Activated B cell treated with CpG ODN at 0.5 μM for 24 hours (primary cell): ENCODE results near the gene BICC1. TPM values are rescaled to one million over a fixed set of nuclear protein-coding genes. Genes with fewer than 3 reads are reported as not detected.

ENCODE experiments used
- ATAC-seq: fragments of 200-7000 bp; cut with Tn5 transposase; one replicate; pipeline ENCODE4 v1.10.0; 2021; ENCODE audit warnings: low read depth, mild to moderate bottlenecking, moderate library complexity
- CTCF ChIA-PET: fragments of 350-600 bp; sonication (Branson Sonifier 250); formaldehyde crosslinking; loops from one replicate; lab custom pipeline; 2021; ENCODE audit warnings: antibody characterized with exemption; lab: Charles Lee
- POLR2A ChIA-PET: fragments of 350-600 bp; sonication (Branson Sonifier 250); formaldehyde crosslinking; loops from one replicate; lab custom pipeline; 2021; ENCODE audit warnings: antibody characterized with exemption; lab: Charles Lee
- DNase-seq: peaks from one replicate; pipeline ENCODE4 v3.0.0; 2022
- H3K27ac Mint-ChIP-seq: one replicate; pipeline ENCODE4 v1.8.0; 2020; ENCODE audit warnings: mixed read lengths
- H3K27me3 Mint-ChIP-seq: one replicate; pipeline ENCODE4 v1.8.0; 2021; ENCODE audit warnings: mixed read lengths
- H3K36me3 Mint-ChIP-seq: one replicate; pipeline ENCODE4 v1.8.0; 2021; ENCODE audit warnings: low read depth, mixed read lengths
- H3K4me1 Mint-ChIP-seq: one replicate; pipeline ENCODE4 v1.8.0; 2021; ENCODE audit warnings: mixed read lengths
- H3K4me3 Mint-ChIP-seq: one replicate; pipeline ENCODE4 v1.8.0; 2020; ENCODE audit warnings: mild to moderate bottlenecking, mixed read lengths
- H3K9me3 Mint-ChIP-seq: one replicate; pipeline ENCODE4 v1.8.0; 2020; ENCODE audit warnings: mixed read lengths
- CTCF ChIP-seq: fragments of 200-600 bp; IDR thresholded peaks from one replicate; pipeline ENCODE4 v1.8.0; 2022; ENCODE audit warnings: antibody characterized with exemption, mild to moderate bottlenecking
- intact Hi-C: fragments of 100-400 bp; cut with micrococcal nuclease; formaldehyde crosslinking; loops from one replicate; pipeline ENCODE4 v1.15.1; 2024
- total RNA-seq: library from RNA; stranded (reverse); gene quantifications from 2 replicates; pipeline ENCODE4 v1.2.3, GENCODE V29; 2022

Gene BICC1
- total RNA-seq, 1 donor from 2014 or later: not detected

GRCh38 chr10:58721601-58722281 lies 209.1 kb downstream of the BICC1 start:
- Mint-ChIP-seq H3K27ac (no peak overlapping the region), H3K9me3 (no peaks in the 10 kb centered on the region), H3K4me1 (no peaks in the 10 kb centered on the region), H3K36me3 (no peaks in the 10 kb centered on the region), H3K4me3 (no peak overlapping the region), H3K27me3 (no peaks in the 10 kb centered on the region)
- intact Hi-C loops: no loop called here
- TF ChIP-seq CTCF: no peak
- no peak for ATAC-seq
- no peak for DNase-seq
- ChIA-PET CTCF (no interaction called here), POLR2A (no interaction called here)

- Mint-ChIP-seq H3K9me3 (no peaks in the 10 kb centered on the region), H3K4me1 (no peaks in the 10 kb centered on the region), H3K27ac (no peak overlapping the region), H3K4me3 (no peak overlapping the region), H3K27me3 (no peaks in the 10 kb centered on the region), H3K36me3 (no peaks in the 10 kb centered on the region)
- ChIA-PET CTCF (no interaction called here), POLR2A (no interaction called here)
- ATAC-seq (no peak), DNase-seq (no peak)
- TF ChIP-seq CTCF: no peak
- intact Hi-C loops: no loop called here
Measured at GRCh38 chr10:58723186-58723585, 210.5 kb downstream of the BICC1 start.

- Mint-ChIP-seq H3K4me1 (no peaks in the 10 kb centered on the region), H3K4me3 (no peak overlapping the region), H3K27ac (no peak overlapping the region), H3K27me3 (no peaks in the 10 kb centered on the region), H3K36me3 (no peaks in the 10 kb centered on the region), H3K9me3 (no peaks in the 10 kb centered on the region)
- ChIA-PET POLR2A (no interaction called here), CTCF (no interaction called here)
- no peak for DNase-seq
- no peak for TF ChIP-seq CTCF
- intact Hi-C loops: no loop called here
- ATAC-seq: no peak
Measured at GRCh38 chr10:58723966-58724365, 211.3 kb downstream of the BICC1 start.

GRCh38 chr10:58724781-58725180 lies 212.1 kb downstream of the BICC1 start:
- no peak overlapping the region for H3K4me3 Mint-ChIP-seq
- H3K9me3 Mint-ChIP-seq: peaks cover under 1% of the 10 kb centered on the region
- no peak for DNase-seq
- TF ChIP-seq CTCF: no peak
- no peaks in the 10 kb centered on the region for H3K36me3 Mint-ChIP-seq
- ChIA-PET POLR2A (no interaction called here), CTCF (no interaction called here)
- intact Hi-C loops: no loop called here
- no peak for ATAC-seq
- no peaks in the 10 kb centered on the region for H3K4me1 Mint-ChIP-seq
- no peak overlapping the region for H3K27ac Mint-ChIP-seq
- no peaks in the 10 kb centered on the region for H3K27me3 Mint-ChIP-seq

GRCh38 chr10:58725901-58726300 lies 213.2 kb downstream of the BICC1 start:
- DNase-seq (no peak), ATAC-seq (no peak)
- intact Hi-C loops: no loop called here

More at GRCh38 chr10:58725901-58726300, 213.2 kb downstream of the BICC1 start:
- ChIA-PET CTCF (no interaction called here), POLR2A (no interaction called here)
- no peaks in the 10 kb centered on the region for H3K36me3 Mint-ChIP-seq
- no peaks in the 10 kb centered on the region for H3K4me1 Mint-ChIP-seq
- peaks cover 4% of the 10 kb centered on the region for H3K9me3 Mint-ChIP-seq
- no peak for TF ChIP-seq CTCF
- no peak overlapping the region for H3K27ac Mint-ChIP-seq
- no peak overlapping the region for H3K4me3 Mint-ChIP-seq
- no peaks in the 10 kb centered on the region for H3K27me3 Mint-ChIP-seq
